ENCODE measurements around the gene HEATR5B. TPM values are rescaled to one million over a fixed set of nuclear protein-coding genes. Genes with fewer than 3 reads are reported as not detected.

The HEATR5B gene
- total and polyA plus RNA-seq, 2 of the 4 experiments (the other 2 are of a cell fraction) = 8.3 to 17.9 TPM

DNA sequence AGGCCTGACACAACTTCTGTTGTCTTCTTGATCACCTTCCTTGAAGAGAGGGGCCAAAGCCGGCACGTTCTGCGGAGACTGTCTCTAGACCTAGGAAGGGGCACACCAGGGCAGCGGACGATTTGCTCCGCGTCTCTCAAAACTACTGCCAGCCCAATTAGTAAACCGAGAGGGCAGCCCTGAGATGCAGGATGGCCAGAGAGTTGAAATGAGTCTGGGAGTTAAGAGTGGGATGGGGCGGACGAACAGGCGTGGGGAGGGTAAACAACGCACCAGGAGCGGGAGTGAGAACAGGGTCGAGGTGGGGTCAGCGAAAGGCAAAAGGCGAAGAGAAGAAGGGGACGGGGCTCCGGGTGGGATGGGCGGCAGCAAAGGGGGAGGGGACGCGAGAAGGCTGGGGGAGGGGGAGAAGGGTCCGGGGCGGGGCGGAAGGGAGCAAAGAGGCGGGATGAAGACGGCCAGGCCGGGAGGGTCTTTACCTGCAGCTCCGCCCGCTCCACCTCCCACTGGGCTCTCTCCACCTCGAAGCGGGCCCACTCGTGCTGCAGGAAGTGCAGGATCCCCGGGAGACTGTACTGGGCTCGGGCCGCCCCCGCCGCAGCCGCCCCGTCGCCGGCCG, 118.3 kb downstream of the HEATR5B start:
- Histone ChIP-seq H3K9me3 (ENCODE audit: control insufficient read depth, insufficient read depth, low read length) (no peaks in the 10 kb centered on the region), H3K27me3 (ENCODE audit: control insufficient read depth, insufficient read depth, low read length) (no peaks in the 10 kb centered on the region), H4K8ac (ENCODE audit: low read depth in 2 of 2, low read length in 2 of 2) (peak overlapping the region; percentile 53 to 76; a peak in 2 of 4 replicates), H2AK5ac (ENCODE audit: low read depth, low read length) (peak overlapping the region; percentile 67), H3K4me2 (ENCODE audit: low read depth, low read length) (peak overlapping the region; percentile 71), H2BK5ac (ENCODE audit: low read depth, low read length, poor library complexity, severe bottlenecking) (peak overlapping the region; percentile 62), H2BK15ac (ENCODE audit: low read depth, low read length) (0 out of 3 replicates have a peak overlapping the region, but pooled peaks have one; percentile 26), H3K27ac (ENCODE audit: insufficient read depth, low read length) (peak overlapping the region; percentile 79), H4K20me1 (ENCODE audit: insufficient read depth, low read length) (peaks cover 12% of the 10 kb centered on the region; the same call in 1 of the 2 replicates), H3K36me3 (ENCODE audit: control insufficient read depth, insufficient read depth, low read length) (no peaks in the 10 kb centered on the region), H2AFZ (replicated peaks; ENCODE audit: low read length, poor library complexity) (peak overlapping the region; percentile 97), H2BK120ac (ENCODE audit: low read depth, low read length) (no peak overlapping the region), H3K4ac (ENCODE audit: low read depth, low read length) (peak overlapping the region; percentile 66), H4K5ac (ENCODE audit: low read depth, low read length) (no peak overlapping the region), H3K9ac (ENCODE audit: low read depth, low read length) (peak overlapping the region; percentile 62), H3K18ac (ENCODE audit: low read depth, low read length) (no peak overlapping the region), H3K56ac (ENCODE audit: extremely low read depth, insufficient read depth, low read length) (peak overlapping the region; percentile 75), H3K14ac (replicated peaks; ENCODE audit: low read depth, low read length) (peak overlapping the region; percentile 81), H3K79me1 (ENCODE audit: low read depth in 1 of 2, low read length in 2 of 2) (peaks cover 17 to 47% of the 10 kb centered on the region in 2 experiments), H2BK20ac (ENCODE audit: low read depth, low read length) (no peak overlapping the region), H3K9me1 (ENCODE audit: insufficient read depth, low read length) (no peaks in the 10 kb centered on the region; the same call in 1 of the 2 replicates), H3K23ac (ENCODE audit: low read depth, low read length) (peak overlapping the region; percentile 82), H4K91ac (ENCODE audit: insufficient read depth, low read depth, low read length) (no peak overlapping the region; the same call in 1 of the 2 replicates), H2AK9ac (replicated peaks; ENCODE audit: low read depth, low read length, poor library complexity) (peak overlapping the region; percentile 90), H3K4me3 (ENCODE audit: insufficient read depth, low read depth, low read length) (peak overlapping the region; percentile 74), H3K4me1 (ENCODE audit: control insufficient read depth, insufficient read depth, low read length) (peaks cover 3% of the 10 kb centered on the region; the same call in 1 of the 2 replicates)
- TF ChIP-seq MXI1 (IDR thresholded peaks at IDR 0.05; ENCODE audit: borderline replicate concordance, low read depth, low read length) = 0 out of 2 replicates have a peak, but pooled peaks have one; percentile 25
- TF ChIP-seq, protein P1, sequence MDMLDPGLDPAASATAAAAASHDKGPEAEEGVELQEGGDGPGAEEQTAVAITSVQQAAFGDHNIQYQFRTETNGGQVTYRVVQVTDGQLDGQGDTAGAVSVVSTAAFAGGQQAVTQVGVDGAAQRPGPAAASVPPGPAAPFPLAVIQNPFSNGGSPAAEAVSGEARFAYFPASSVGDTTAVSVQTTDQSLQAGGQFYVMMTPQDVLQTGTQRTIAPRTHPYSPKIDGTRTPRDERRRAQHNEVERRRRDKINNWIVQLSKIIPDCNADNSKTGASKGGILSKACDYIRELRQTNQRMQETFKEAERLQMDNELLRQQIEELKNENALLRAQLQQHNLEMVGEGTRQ (IDR thresholded peaks at IDR 0.05; ENCODE audit: low read depth, low read length) = no peak
- TF ChIP-seq BHLHE40 (IDR thresholded peaks at IDR 0.05; ENCODE audit: low read depth, low read length) = no peak
- TF ChIP-seq NFE2L2 (IDR thresholded peaks at IDR 0.05; ENCODE audit: low read depth, low read length) = no peak
- TF ChIP-seq, protein P2, sequence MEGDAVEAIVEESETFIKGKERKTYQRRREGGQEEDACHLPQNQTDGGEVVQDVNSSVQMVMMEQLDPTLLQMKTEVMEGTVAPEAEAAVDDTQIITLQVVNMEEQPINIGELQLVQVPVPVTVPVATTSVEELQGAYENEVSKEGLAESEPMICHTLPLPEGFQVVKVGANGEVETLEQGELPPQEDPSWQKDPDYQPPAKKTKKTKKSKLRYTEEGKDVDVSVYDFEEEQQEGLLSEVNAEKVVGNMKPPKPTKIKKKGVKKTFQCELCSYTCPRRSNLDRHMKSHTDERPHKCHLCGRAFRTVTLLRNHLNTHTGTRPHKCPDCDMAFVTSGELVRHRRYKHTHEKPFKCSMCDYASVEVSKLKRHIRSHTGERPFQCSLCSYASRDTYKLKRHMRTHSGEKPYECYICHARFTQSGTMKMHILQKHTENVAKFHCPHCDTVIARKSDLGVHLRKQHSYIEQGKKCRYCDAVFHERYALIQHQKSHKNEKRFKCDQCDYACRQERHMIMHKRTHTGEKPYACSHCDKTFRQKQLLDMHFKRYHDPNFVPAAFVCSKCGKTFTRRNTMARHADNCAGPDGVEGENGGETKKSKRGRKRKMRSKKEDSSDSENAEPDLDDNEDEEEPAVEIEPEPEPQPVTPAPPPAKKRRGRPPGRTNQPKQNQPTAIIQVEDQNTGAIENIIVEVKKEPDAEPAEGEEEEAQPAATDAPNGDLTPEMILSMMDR (conservative IDR thresholded peaks at IDR 0.05; ENCODE audit: low read depth, low read length) = no peak
- in situ Hi-C loops (cut with MboI; ENCODE audit: low sequenced_read_pairs) (no loop called here), dilution Hi-C loops (cut with HindIII; ENCODE audit: low sequenced_read_pairs, unreplicated experiment) (no loop called here), intact Hi-C loops (cut with micrococcal nuclease) (loop anchor here (1.0 kb wide), 1 partner anchor 76 kb away; no protein-coding TSS in a partner anchor)
- POLR2A ChIA-PET (ENCODE audit: unreplicated experiment) = no interaction called here
- 0% methylated on average over 5 of the region's 42 CpGs; no CpG with 5 or more reads in 1 of the 2 experiments for WGBS, 2 experiments (ENCODE audit: extremely low coverage in 2 of 2, insufficient read length in 1 of 2)
- peak; percentile 38 for ATAC-seq (ENCODE audit: low read depth)
- DNase-seq = no peak
- CTCF ChIA-PET = no interaction called here
- no TSS peak for BruUV-seq (replicated peaks)
